OCI-LY3 (cell line): ENCODE results near the gene HS6ST2.

ENCODE experiments used
- H2AFZ ChIP-seq: fragments of 200-600, 300-600 bp; shearing (Covaris generic); 2 replicates; pipeline ENCODE4 v1.6.0; 2014; ENCODE audit warnings: antibody characterized with exemption, low read depth, low read length
- H3K27ac ChIP-seq: fragments of 200-600, 300-600 bp; sonication (generic); 2 replicates; pipeline ENCODE4 v1.5.1; 2014; ENCODE audit warnings: mild to moderate bottlenecking, low read length, moderate library complexity, mixed read lengths
- H3K27me3 ChIP-seq: fragments of 200-600, 300-600 bp; sonication (generic); 2 replicates; pipeline ENCODE4 v1.6.1; 2014; ENCODE audit warnings: low read depth, low read length, mixed read lengths
- H3K36me3 ChIP-seq: fragments of 200-600, 300-600 bp; sonication (generic); replicated peaks from 2 replicates; pipeline ENCODE3; 2014; ENCODE audit warnings: low read depth, low read length, mixed read lengths
- H3K4me1 ChIP-seq: fragments of 300-600, 200-600 bp; sonication (generic); 2 replicates; pipeline ENCODE4 v1.6.1; 2014; ENCODE audit warnings: low read length, mixed read lengths
- H3K4me2 ChIP-seq: fragments of 200-600, 300-600 bp; sonication (generic); 2 replicates; pipeline ENCODE4 v1.6.1; 2014; ENCODE audit warnings: low read length, mixed read lengths
- H3K4me3 ChIP-seq: fragments of 300-600, 200-600 bp; sonication (generic); 2 replicates; pipeline ENCODE4 v1.5.1; 2014; ENCODE audit warnings: antibody characterized with exemption, mild to moderate bottlenecking, low read length, moderate library complexity
- H3K79me2 ChIP-seq: fragments of 300-600, 200-600 bp; shearing (Covaris generic); 2 replicates; pipeline ENCODE4 v1.6.1; 2014; ENCODE audit warnings: mild to moderate bottlenecking, low read length, mixed read lengths
- H3K9ac ChIP-seq: fragments of 300-600, 200-600 bp; shearing (Covaris generic); 2 replicates; pipeline ENCODE4 v1.6.0; 2014; ENCODE audit warnings: mild to moderate bottlenecking, low read length, moderate library complexity
- H3K9me3 ChIP-seq: fragments of 200-600, 300-600 bp; shearing (Covaris generic); 2 replicates; pipeline ENCODE4 v1.6.1; 2014; ENCODE audit warnings: low read length, mixed read lengths; ENCODE audit not compliant: insufficient read depth
- H4K20me1 ChIP-seq: fragments of 200-600, 300-600 bp; sonication (generic); 2 replicates; pipeline ENCODE4 v1.6.1; 2016; ENCODE audit warnings: low read length, mixed read lengths; ENCODE audit not compliant: insufficient read depth
- EZH2phosphoT487 ChIP-seq: fragments of 200-600 bp; shearing (Covaris generic); IDR thresholded peaks from 2 replicates; pipeline ENCODE4 v1.6.1; 2018; ENCODE audit warnings: antibody characterized with exemption, mixed run types, low read depth
- TF ChIP-seq, protein P1 (sequence below): fragments of 200-600, 300-600 bp; sonication (generic); IDR thresholded peaks from 2 replicates; pipeline ENCODE4 v1.5.1; 2014; ENCODE audit warnings: antibody characterized with exemption, low read length, low read depth

Gene HS6ST2

DNA sequence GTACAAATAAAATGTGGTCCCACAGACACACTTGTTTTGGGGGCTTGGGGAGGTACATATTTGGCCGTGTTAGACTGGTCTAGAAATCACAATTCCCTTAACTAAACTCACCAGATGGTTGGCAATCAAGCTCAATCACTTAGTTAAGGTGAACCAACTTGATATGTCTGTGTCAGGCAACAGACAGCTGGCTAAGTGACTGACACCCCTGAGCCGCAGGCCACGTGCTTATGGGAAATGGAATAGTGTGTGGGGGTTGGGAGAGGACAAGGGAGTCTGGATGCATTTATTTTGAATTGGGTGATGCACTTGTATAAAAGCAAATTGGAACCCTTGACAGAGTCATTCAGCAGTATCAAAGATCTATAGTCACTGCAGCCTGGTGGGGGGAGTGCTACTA lies 209.0 kb downstream of the HS6ST2 start:
- H3K36me3 ChIP-seq, result no peaks in the 10 kb centered on the region
- TF ChIP-seq, protein P1, sequence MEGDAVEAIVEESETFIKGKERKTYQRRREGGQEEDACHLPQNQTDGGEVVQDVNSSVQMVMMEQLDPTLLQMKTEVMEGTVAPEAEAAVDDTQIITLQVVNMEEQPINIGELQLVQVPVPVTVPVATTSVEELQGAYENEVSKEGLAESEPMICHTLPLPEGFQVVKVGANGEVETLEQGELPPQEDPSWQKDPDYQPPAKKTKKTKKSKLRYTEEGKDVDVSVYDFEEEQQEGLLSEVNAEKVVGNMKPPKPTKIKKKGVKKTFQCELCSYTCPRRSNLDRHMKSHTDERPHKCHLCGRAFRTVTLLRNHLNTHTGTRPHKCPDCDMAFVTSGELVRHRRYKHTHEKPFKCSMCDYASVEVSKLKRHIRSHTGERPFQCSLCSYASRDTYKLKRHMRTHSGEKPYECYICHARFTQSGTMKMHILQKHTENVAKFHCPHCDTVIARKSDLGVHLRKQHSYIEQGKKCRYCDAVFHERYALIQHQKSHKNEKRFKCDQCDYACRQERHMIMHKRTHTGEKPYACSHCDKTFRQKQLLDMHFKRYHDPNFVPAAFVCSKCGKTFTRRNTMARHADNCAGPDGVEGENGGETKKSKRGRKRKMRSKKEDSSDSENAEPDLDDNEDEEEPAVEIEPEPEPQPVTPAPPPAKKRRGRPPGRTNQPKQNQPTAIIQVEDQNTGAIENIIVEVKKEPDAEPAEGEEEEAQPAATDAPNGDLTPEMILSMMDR, result no peak
- TF ChIP-seq EZH2phosphoT487, result no peak
- H3K27me3 ChIP-seq, result no peaks in the 10 kb centered on the region
- no peak overlapping the region for H2AFZ ChIP-seq
- peaks cover 31% of the 10 kb centered on the region for H3K4me1 ChIP-seq
- H3K4me3 ChIP-seq, result no peak overlapping the region
- no peak overlapping the region for H3K9ac ChIP-seq
- no peak overlapping the region for H3K4me2 ChIP-seq
- no peaks in the 10 kb centered on the region for H3K9me3 ChIP-seq
- no peak overlapping the region for H3K27ac ChIP-seq
- no peaks in the 10 kb centered on the region for H3K79me2 ChIP-seq
- no peaks in the 10 kb centered on the region for H4K20me1 ChIP-seq

DNA sequence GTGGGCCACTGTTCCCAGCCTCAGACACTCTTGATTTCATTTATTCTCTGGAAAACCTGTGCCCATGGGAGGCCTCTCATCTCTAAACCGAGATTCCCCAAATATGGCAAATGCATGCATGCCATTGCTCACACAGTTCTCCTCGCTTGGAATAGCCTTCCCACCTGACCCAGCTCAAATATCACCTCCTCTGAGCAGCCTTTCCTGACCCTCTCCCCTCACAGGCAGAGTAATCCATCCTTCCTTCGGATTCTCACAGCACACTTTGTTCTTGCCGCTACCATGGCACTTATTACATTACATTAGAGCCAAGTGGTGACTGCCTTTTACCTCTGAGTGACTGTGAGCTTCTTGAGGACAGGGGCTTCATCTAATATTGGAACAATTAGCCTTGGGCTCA lies 209.5 kb downstream of the HS6ST2 start:
- Histone ChIP-seq H3K9me3 (no peaks in the 10 kb centered on the region), H3K27me3 (no peaks in the 10 kb centered on the region), H4K20me1 (no peaks in the 10 kb centered on the region), H3K79me2 (no peaks in the 10 kb centered on the region), H3K9ac (no peak overlapping the region), H3K4me2 (no peak overlapping the region), H3K27ac (no peak overlapping the region), H3K4me1 (peaks cover 36% of the 10 kb centered on the region), H2AFZ (no peak overlapping the region), H3K36me3 (no peaks in the 10 kb centered on the region), H3K4me3 (no peak overlapping the region)
- TF ChIP-seq EZH2phosphoT487, result no peak
- TF ChIP-seq, protein P1, result no peak

DNA sequence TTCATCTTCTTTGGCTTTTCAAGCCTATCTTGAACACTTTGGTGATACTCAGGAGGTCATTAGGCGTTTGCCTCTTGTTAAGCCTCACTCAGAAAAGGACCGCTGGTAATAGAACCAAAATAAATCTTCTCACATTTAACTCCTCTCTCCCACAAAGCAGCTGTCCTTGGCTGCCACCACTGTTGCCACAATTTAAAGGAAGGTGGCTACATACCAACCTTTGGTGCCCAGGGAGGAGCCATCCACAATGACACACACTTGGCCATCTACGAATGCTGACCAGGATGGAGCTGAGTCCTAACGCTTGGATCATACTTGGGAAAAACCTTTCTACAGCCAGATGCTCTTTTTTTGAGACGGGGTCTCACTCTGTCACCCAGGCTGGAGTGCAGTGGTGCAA lies 210.2 kb downstream of the HS6ST2 start:
- peaks cover 36% of the 10 kb centered on the region for H3K4me1 ChIP-seq
- H3K27ac ChIP-seq, result no peak overlapping the region
- no peaks in the 10 kb centered on the region for H3K36me3 ChIP-seq
- no peak overlapping the region for H2AFZ ChIP-seq
- no peak overlapping the region for H3K4me3 ChIP-seq
- H4K20me1 ChIP-seq, result no peaks in the 10 kb centered on the region
- no peaks in the 10 kb centered on the region for H3K9me3 ChIP-seq
- H3K27me3 ChIP-seq, result no peaks in the 10 kb centered on the region
- H3K79me2 ChIP-seq, result no peaks in the 10 kb centered on the region
- no peak overlapping the region for H3K4me2 ChIP-seq
- no peak overlapping the region for H3K9ac ChIP-seq
- no peak for TF ChIP-seq EZH2phosphoT487
- TF ChIP-seq, protein P1, result no peak

DNA sequence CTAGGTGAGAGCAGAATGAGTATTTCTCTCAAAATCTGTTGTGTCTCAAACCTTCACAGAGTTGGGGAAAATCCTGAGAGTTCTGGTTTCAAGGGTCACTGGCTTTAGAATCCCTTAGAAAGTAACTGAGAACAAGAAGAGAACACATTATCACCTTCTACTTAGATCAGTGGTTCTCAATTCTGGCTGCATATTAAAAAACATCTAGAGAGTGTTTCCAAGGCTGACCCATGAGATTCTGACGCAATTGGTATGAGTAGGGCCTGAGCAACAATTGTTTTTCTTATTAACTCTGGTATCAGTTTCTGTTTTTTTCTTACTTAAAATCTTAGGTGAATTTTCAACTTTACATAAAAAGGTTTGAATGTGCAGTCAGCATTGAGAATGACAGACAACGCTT lies 212.8 kb downstream of the HS6ST2 start:
- H3K27me3 ChIP-seq, result no peaks in the 10 kb centered on the region

More for the DNA sequence above, 212.8 kb downstream of the HS6ST2 start:
- Histone ChIP-seq H2AFZ (no peak overlapping the region), H3K4me2 (peak overlapping the region; percentile 33), H4K20me1 (no peaks in the 10 kb centered on the region), H3K9me3 (no peaks in the 10 kb centered on the region), H3K4me1 (peaks cover 49% of the 10 kb centered on the region), H3K36me3 (no peaks in the 10 kb centered on the region), H3K9ac (no peak overlapping the region), H3K27ac (peak overlapping the region; percentile 74), H3K79me2 (no peaks in the 10 kb centered on the region), H3K4me3 (no peak overlapping the region)
- TF ChIP-seq, protein P1, result no peak
- no peak for TF ChIP-seq EZH2phosphoT487
